ENCODE results near the gene COMMD6.

The COMMD6 gene

GRCh38 chr13:75544681-75545330 lies 7.2 kb upstream of the COMMD6 start:
- Histone ChIP-seq H3K4me1 (peaks cover 0 to 5% (median 3%) of the 10 kb centered on the region in 4 donors), H3K9me3 (no peaks in the 10 kb centered on the region), H3K27me3 (no peaks in the 10 kb centered on the region), H3K27ac (no peak overlapping the region), H3K4me3 (no peak overlapping the region), H3K36me3 (no peaks in the 10 kb centered on the region)
- intact Hi-C loops (cut with DNase I; ENCODE audit: low total_unique reads) = loop anchor here (5.0 kb wide), 1 partner anchor 173 kb away; no protein-coding TSS in a partner anchor
- no peak for TF ChIP-seq CTCF (IDR thresholded peaks at IDR 0.05)
- DNase-seq = no peak

- DNase-seq = no peak
- intact Hi-C loops (cut with DNase I; ENCODE audit: low total_unique reads) = no loop called here
- Histone ChIP-seq H3K36me3 (no peaks in the 10 kb centered on the region), H3K9me3 (no peaks in the 10 kb centered on the region), H3K4me1 (peaks cover 0 to 3% (median 1%) of the 10 kb centered on the region in 4 donors), H3K4me3 (no peak overlapping the region), H3K27me3 (no peaks in the 10 kb centered on the region), H3K27ac (no peak overlapping the region)
- no peak for TF ChIP-seq CTCF (IDR thresholded peaks at IDR 0.05)
These were observed 4.3 kb upstream of the COMMD6 start for GRCh38 chr13:75541961-75542360.

- Histone ChIP-seq H3K27ac (no peak overlapping the region), H3K27me3 (no peaks in the 10 kb centered on the region), H3K4me1 (peaks cover 0 to 10% (median 8%) of the 10 kb centered on the region in 4 donors), H3K4me3 (no peak overlapping the region), H3K36me3 (no peaks in the 10 kb centered on the region), H3K9me3 (no peaks in the 10 kb centered on the region)
- DNase-seq = no peak
- intact Hi-C loops (cut with DNase I; ENCODE audit: low total_unique reads) = no loop called here
- no peak for TF ChIP-seq CTCF (IDR thresholded peaks at IDR 0.05)
These were observed 3.6 kb upstream of the COMMD6 start for GRCh38 chr13:75541287-75541686.

GRCh38 chr13:75533861-75534260 lies 3.8 kb downstream of the COMMD6 start:
- Histone ChIP-seq H3K36me3 (peaks cover 0 to 8% (median 4%) of the 10 kb centered on the region in 3 donors), H3K4me3 (no peak overlapping the region), H3K4me1 (peaks cover 0 to 22% (median 11%) of the 10 kb centered on the region in 4 donors), H3K9me3 (no peaks in the 10 kb centered on the region), H3K27ac (no peak overlapping the region), H3K27me3 (no peaks in the 10 kb centered on the region)
- no peak for TF ChIP-seq CTCF (IDR thresholded peaks at IDR 0.05)
- intact Hi-C loops (cut with DNase I; ENCODE audit: low total_unique reads) = no loop called here
- no peak for DNase-seq

- DNase-seq = no peak
- Histone ChIP-seq H3K27ac (no peak overlapping the region), H3K27me3 (no peaks in the 10 kb centered on the region), H3K9me3 (no peaks in the 10 kb centered on the region), H3K36me3 (peaks cover 4 to 18% (median 18%) of the 10 kb centered on the region in 3 donors), H3K4me3 (no peak overlapping the region), H3K4me1 (peaks cover 0 to 11% (median 0%) of the 10 kb centered on the region in 4 donors)
- intact Hi-C loops (cut with DNase I; ENCODE audit: low total_unique reads) = no loop called here
- TF ChIP-seq CTCF (IDR thresholded peaks at IDR 0.05) = no peak
These were observed 7.1 kb downstream of the COMMD6 start for GRCh38 chr13:75530549-75530961.
